ENCODE measurements around the gene STAT5B. TPM values are rescaled to one million over a fixed set of nuclear protein-coding genes. Genes with fewer than 3 reads are reported as not detected.
A peak's percentile ranks its signal among the peaks of the same experiment; 100 is the strongest.

The STAT5B gene
- total RNA-seq, 1 donor = 23.0 TPM

DNA sequence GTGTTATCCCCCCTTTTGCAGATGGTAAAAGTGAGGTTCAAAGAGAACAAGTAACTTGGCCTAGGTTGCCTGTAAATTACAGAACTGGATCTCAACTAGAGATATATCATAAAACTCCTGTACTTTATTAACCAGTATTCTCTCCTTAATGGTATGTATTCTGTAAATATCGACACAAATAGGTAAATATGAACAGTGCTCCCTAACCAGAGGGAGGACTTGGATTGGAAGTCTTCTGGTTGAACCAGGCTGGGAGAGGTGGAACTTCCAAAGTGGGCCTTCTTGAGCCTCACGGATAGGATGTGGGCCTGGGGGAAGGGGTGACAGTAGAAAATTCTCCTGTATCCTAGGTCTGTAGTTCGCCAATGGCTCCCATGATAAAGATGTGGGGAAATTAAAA lies 19.8 kb upstream of the STAT5B start:
- no peak overlapping the region for H3K4me3 ChIP-seq (ENCODE audit: low read depth, low read length)
- DNase-seq (ENCODE audit: low read depth) = no peak
- TF ChIP-seq, protein P1, sequence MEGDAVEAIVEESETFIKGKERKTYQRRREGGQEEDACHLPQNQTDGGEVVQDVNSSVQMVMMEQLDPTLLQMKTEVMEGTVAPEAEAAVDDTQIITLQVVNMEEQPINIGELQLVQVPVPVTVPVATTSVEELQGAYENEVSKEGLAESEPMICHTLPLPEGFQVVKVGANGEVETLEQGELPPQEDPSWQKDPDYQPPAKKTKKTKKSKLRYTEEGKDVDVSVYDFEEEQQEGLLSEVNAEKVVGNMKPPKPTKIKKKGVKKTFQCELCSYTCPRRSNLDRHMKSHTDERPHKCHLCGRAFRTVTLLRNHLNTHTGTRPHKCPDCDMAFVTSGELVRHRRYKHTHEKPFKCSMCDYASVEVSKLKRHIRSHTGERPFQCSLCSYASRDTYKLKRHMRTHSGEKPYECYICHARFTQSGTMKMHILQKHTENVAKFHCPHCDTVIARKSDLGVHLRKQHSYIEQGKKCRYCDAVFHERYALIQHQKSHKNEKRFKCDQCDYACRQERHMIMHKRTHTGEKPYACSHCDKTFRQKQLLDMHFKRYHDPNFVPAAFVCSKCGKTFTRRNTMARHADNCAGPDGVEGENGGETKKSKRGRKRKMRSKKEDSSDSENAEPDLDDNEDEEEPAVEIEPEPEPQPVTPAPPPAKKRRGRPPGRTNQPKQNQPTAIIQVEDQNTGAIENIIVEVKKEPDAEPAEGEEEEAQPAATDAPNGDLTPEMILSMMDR (IDR thresholded peaks at IDR 0.05; ENCODE audit: insufficient read depth, low read length) = no peak

DNA sequence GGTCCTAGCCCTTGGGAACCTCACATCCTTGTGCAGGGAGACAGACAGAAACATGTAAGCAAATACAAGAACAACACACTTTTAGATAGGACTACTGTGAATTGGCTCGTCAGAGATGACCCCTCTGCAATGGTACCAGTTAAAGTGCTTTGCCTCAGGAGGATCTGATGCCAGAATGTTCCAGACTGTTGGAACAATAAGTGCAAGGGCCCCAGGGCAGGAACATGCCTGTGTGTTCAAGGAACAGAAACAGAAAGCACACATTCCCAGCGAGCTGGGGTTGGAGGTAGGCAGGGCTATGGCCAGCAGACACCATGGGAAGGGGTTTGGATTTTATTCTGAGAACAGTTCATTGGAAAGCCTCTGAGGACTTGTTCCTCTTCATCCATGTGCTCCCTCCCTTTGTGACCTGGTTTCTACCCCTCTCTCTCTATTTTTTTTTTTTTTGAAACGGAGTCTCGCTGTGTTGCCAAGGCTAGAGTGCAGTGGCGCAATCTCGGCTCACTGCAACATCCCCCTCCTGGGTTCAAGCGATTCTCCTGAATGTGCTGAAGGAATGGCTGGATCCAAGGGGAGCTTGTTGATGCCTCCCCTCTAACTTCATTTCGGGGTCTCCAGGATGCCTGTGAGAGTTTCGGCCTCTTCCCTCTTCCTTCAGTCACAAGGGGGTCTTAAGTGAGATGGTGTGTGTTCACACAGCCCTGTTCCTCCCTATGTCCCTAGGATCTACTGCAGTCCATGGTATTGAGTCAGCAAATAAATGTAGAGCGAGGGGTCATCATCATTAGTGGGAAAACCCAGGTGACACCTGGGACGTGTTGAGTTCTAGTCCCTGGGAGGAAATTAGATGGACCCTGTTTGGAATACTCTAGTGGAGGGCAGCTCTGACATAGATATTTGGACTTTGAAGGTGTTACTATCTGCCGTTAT lies 18.5 kb upstream of the STAT5B start:
- no peak overlapping the region for H3K4me3 ChIP-seq (ENCODE audit: low read depth, low read length)
- TF ChIP-seq, protein P1 (IDR thresholded peaks at IDR 0.05; ENCODE audit: insufficient read depth, low read length) = no peak
- no peak for DNase-seq (ENCODE audit: low read depth)

DNA sequence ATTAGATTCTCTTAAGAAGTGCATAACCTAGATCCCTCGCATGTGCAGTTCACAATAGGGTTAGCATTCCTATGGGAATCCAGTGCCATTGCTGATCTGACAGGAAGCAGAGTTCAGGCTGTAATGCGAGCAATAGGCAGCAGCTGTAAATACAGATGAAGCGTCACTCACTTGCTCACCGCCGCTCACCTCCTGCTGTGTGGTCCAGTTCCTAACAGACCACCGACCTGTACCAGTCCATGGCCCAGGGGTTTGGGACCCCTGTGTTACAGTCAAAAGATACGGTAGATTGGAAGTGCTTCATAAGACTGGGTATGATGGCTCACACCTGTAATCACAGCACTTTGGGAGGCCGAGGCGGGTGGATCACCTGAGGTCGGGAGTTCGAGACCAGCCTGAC lies 14.9 kb upstream of the STAT5B start:
- no peak overlapping the region for H3K4me3 ChIP-seq (ENCODE audit: low read depth, low read length)
- TF ChIP-seq, protein P1 (IDR thresholded peaks at IDR 0.05; ENCODE audit: insufficient read depth, low read length) = no peak
- DNase-seq (ENCODE audit: low read depth) = no peak

DNA sequence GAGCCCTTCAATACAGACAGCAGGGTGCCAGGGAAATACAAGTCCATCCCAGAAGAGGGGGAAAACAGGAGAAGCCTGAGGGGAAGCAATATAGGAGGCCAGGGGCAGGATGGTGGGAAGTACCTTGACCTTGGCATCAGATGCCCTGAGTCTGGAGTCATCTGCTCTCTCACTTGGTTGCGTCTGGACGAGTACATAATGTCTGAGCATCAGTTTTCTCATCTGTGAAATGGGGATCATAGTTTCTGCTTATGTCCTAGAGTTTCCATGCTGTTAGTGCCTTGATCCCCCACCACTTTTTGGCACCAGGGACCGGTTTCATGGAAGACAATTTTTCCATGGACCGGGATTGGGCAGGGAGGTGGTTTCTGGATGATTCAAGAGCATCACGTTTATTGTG lies 14.4 kb upstream of the STAT5B start:
- TF ChIP-seq, protein P1 (IDR thresholded peaks at IDR 0.05; ENCODE audit: insufficient read depth, low read length) = no peak
- DNase-seq (ENCODE audit: low read depth) = no peak
- no peak overlapping the region for H3K4me3 ChIP-seq (ENCODE audit: low read depth, low read length)

DNA sequence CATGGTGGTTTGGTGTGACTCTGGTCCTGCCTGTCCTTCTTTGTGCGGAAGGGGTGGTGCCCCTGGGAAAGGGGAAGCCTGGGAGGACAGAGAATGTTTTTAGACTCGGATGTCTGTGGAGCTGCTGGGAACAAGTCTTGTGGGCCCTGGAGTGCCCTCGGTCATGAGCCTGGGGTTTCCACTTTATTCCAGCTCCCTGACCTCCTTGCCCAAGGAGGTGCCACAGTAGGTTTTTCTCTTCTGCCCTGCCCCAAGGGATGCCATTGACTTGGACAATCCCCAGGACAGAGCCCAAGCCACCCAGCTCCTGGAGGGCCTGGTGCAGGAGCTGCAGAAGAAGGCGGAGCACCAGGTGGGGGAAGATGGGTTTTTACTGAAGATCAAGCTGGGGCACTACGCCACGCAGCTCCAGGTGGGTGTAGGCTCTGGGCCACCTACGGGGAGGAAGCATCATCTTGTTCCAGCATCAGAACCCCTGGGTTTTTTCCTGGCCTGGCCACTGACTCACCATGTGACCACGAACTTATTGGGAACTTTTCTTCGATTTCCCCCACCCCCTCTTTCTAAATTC lies 13.5 kb upstream of the STAT5B start:
- H3K4me3 ChIP-seq (ENCODE audit: low read depth, low read length) = no peak overlapping the region
- no peak for DNase-seq (ENCODE audit: low read depth)
- TF ChIP-seq, protein P1 (IDR thresholded peaks at IDR 0.05; ENCODE audit: insufficient read depth, low read length) = no peak

DNA sequence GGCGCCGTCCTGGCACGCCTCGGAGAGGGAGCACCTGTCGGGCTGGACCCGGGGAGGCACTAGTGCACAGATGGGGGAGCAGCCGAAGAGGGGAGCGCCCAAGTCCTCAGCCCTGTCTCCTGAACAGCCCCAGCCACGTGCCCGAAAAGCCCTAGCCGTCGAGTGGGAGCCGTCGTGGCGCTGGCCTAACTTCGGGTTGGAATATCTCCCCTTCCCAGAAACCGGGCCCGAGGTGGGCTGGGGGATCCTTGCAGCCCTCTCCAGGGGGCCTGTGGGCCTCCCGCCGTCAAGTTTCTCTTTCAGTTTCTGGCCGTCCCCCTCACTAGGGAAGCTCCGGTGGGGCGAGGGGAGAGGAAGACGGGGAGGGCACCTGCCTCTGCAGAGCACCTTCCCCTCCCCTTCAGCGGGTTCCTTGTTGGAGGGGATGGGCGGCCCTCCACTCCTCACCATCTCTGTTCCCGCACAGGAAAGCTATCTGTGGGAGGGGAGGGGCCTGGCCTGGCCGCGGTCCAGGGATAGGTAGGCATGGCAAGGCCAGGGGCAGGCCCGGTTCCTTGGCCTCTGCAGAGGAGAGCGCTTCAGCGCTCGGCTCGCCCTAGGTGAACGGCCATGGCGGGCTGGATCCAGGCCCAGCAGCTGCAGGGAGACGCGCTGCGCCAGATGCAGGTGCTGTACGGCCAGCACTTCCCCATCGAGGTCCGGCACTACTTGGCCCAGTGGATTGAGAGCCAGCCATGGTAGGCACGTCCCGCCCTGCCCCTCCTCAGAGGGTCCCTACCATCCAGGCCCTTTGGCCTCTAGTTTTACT lies 12.8 kb upstream of the STAT5B start:
- TF ChIP-seq, protein P1 (IDR thresholded peaks at IDR 0.05; ENCODE audit: insufficient read depth, low read length) = no peak
- peak overlapping the region; percentile 65 for H3K4me3 ChIP-seq (ENCODE audit: low read depth, low read length)
- no peak for DNase-seq (ENCODE audit: low read depth)
